Measurements from ENCODE around the gene THSD7A.

THSD7A gene

DNA sequence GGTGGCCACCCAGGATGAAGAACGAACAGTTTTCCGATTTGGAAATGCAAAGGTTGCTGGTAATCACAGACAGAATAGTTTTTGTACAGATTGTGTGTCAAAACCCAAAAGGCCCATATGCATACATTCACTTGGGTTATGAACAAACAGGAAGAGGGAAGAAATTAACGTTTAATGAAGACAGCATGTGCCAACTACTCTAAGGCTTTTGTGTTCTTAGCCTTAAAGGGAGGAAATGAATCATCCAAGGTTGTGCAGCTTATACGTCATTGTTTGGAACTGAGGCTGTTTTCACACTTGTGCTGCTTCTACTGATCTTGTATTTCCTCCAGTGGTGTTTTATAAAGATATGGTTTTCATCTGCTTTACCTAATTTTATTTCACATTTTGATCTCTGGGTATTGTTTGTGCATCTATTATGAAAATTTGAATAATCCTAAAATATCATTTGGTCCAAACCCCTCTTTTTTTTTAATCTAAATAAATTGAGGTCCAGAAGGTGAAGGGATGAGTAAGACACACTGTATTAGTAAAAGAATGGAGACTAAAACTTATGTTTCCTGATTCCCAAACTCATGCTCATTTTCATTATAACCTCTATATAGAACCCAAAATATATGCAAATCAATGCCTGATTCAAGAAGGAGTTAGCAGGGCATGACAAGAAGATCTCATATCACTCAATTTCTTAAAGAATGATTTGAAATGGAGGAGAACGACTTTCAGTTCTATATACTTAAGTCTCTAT lies 373.1 kb downstream of the THSD7A start:
- DNase-seq (ENCODE audit: low read depth) = peak; percentile 97

DNA sequence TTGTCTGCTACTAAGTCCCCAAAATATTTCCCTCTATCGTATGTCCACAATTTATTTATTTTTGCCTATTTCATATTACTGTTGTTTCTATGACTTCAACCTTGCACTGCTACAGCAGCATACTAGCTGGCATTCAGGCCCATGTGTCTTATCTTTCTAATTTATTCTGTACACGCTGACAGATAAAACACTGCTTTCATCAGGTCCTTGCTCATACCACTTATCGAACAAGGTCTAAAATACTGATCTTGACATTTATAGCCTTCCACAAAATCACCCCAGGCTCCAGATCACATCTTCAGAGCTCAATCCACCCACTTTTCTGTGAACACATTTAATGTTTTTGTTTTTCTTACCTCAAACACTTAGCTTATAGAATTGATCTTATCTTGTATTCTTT lies 374.6 kb downstream of the THSD7A start:
- DNase-seq (ENCODE audit: low read depth) = no peak

DNA sequence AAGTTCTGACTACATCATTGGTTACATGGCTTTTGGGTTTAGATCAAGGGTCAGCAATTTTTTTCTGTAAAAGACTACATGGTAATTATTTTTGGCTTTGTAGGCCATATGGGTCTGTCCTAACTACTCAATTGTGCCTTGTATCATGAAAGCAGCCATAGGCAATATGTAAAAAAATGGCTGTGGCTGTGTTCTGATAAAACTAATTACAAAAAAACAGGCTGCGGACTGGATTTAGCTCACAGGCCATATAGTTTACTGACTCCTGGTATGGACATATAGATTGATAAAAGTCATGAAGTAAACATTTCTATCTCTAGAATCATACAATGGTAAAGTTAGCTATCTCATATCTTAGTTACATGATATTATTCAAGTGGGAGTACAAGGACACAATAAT lies 375.4 kb downstream of the THSD7A start:
- no peak for DNase-seq (ENCODE audit: low read depth)

DNA sequence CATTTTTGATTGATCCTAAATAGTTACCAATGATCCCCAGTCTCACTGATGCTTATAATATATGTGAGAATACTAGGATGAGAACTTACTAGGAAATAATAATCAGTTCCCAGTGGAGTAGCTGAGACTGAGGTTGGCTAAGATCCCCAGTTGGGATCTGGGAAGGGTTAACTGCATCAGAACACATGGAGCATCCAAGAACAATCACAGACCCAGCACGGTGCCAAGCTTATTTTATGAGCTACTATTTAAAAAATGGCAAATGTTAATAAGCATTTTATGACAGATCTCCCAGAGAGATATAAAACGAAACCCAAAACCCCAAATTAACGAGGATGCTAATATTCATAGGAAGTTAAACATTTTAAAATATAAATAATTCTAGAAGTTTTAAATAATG lies 379.5 kb downstream of the THSD7A start:
- DNase-seq (ENCODE audit: low read depth) = no peak

DNA sequence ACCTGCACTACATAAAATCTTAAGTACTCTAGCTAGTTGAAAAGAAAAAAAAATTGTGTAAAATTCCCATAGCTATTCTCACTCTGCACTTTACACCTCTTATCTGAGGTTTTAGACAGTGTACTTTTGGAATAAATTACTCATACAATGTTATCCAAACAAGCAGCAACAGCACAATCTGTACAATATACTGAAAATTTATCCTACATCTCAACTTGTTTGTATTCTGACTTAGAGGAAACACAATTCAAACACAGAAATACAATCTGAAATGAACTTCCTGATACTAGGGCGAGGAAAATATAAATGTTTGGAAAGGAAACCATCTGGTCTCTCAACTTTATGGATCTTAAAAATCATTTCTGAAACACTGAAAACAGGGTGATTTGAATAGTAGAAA lies 381.7 kb downstream of the THSD7A start:
- DNase-seq (ENCODE audit: low read depth) = peak; percentile 54

DNA sequence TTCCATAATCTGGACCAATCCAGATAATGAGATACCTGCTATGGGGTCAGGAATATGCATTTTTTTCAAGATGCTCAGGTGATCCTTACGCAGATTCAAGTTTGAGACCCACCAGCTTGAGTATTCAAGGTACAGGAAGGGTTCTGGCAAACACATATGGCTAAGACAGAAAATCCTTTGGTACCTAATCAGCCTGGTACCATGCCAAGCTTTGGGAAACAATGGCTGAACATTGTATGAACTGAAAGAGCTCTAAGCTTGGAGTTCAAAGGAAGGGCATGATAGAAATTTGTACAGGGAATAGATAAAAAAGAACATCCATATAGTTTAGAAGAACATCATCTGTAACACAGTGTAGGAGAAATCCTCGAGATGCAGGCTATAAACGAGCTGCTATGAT lies 382.7 kb downstream of the THSD7A start:
- DNase-seq (ENCODE audit: low read depth) = no peak

DNA sequence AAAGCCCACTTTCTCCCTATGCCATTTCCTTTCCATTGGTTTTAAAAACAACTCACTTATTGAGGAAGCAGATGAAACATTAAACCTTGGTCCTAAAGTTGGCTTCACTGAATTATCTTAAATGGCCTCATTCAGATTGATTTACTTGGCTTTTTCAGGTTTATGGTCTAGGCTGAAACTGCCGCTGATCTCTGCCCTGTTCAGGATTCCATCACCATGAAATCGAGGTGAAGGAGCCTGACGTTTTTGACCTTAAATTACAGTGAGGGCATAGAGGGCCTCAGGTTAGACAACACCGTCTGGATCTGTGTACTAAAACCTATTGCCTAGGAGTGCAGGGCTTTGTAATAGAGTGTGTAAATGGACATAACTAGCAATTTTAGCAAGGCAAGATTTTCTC lies 383.7 kb downstream of the THSD7A start:
- DNase-seq (ENCODE audit: low read depth) = no peak

DNA sequence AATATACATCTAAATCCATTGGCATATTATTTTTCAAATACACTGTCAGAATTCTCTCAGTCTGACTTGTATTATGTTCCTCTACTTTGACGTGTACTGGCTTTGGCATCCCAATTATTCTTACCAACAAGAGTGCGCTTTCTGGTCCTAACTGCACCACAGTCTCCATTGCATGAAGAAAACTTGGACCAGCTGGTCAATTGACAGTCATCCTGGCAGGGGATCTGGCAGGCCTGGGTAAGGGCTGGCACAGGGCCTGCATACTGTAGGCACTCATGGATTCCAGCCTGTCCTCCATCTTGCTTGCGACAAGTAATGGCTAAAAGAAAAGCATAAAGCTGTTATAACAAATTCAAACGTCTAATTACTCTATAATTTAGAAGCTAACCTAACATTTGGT lies 384.9 kb downstream of the THSD7A start:
- no peak for DNase-seq (ENCODE audit: low read depth)

DNA sequence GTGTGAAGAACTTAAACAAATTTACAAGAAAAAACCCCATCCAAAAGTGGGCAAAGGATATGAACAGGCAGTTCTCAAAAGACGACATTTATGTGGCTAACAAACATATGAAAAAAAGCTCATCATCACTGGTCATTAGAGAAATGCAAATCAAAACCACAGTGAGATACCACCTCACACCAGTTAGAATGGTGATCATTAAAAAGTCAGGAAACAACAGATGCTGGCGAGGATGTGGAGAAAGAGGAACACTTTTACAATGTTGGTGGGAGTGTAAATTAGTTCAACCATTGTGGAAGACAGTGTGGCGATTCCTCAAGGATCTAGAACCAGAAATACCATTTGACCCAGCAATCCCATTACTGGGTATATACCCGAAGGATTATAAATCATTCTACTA lies 388.1 kb downstream of the THSD7A start:
- peak; percentile 21 for DNase-seq (ENCODE audit: low read depth)

DNA sequence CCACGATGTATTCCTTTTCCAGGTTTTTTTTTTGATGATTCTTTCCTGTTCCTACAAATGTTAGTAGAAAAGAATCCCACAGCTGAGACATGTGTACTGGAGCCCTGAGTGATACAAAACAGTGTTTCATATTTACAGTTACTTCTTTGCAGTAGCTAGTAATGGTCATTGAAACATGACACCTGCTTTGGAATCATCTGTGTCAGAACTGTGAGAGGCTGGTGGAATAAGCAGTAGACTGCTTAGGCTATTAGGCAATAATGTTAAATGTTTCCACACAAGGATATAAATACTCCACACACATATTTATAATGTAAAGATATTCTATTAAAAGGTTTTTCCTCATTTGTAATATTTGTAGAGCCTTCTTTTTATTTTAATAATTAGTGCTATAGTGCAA lies 394.0 kb downstream of the THSD7A start:
- DNase-seq (ENCODE audit: low read depth) = peak; percentile 94

DNA sequence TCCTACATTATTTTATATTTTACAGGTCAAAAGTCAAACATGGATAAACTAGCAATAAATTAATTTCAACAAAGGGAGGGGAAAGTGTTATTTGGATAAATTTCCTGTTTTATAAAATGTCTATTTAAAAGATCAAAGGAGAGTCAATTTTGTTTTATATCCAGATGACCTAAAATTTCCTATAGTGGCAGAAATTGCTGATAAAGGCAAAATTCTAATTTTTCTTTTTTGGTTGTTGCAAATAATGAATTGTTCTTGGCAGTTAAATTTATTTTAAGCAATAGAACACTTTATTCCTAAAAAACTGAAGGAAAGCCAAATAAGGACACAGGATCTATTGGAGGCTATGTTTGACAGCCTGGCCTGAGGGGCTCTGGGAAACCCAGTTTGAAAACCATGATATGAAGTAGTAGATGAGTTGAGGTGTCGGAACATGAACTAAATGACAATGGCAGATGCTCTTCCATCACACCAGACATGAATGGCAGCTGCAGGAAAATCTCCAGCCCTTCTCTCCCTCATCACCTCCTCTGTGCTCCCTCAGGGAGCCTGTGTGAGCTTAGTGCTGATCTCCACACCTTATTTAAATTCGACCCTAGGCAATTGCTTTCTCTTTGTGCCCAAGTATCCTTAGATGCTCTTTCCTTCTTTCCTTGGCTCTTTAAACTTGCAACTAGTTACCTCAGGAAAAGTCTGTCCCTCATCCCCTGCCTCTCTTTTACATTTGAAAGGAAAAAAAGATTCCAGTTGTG lies 395.0 kb downstream of the THSD7A start:
- no peak for DNase-seq (ENCODE audit: low read depth)

DNA sequence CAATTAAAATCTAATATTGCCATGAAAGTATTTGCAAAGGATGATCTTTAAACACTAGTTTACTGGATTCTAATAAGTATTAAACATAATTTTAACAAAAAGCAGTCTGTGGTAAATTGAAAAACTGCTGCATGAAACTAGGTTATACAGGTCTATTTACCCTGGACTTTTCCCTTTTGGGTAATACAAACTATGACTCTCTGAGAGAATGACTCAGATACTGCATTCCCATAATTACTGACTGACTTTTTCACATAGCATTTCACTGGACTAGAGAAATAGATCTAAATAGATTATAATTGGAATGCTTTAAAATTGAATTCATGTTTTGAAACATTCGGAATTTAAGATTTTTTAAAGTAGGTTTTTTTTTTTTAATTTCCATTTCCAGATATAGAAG lies 395.7 kb downstream of the THSD7A start:
- peak; percentile 78 for DNase-seq (ENCODE audit: low read depth)

DNA sequence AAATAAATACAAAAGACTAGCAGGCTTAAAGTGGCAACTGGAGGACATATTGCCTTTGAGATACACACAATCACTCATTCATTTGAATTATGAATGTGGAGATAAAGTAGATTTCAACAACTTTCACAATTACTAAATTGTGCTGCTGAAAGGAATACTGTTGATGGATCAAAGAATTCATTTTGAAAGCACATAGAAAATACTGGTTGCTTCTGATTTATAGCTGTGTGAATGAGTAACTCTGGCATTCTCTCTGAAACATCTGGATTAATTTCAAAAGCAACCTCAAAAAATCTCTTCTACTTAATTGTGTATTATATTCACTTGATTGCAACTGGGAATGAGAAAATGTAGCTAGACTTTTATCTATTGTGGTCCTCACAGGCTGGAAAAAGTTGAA lies 397.6 kb downstream of the THSD7A start:
- DNase-seq (ENCODE audit: low read depth) = no peak

DNA sequence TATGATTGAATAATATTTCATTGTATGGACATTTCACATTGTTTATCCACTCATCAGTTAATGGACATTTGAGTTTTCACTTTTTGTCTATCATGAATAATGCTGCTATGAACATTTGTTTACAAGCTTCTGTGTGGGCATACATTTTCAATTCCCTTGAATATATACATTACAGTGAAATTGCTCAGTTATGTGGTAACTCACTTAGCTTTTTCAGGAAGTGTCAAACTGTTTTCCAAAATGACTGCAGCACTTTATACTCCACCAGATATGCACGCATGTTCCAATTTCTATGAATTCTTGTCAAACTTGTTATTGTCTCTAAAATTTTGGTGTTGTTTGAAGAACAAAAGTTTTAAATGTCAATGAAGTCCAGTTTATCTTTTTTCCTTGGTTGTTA lies 401.2 kb downstream of the THSD7A start:
- DNase-seq (ENCODE audit: low read depth) = no peak

DNA sequence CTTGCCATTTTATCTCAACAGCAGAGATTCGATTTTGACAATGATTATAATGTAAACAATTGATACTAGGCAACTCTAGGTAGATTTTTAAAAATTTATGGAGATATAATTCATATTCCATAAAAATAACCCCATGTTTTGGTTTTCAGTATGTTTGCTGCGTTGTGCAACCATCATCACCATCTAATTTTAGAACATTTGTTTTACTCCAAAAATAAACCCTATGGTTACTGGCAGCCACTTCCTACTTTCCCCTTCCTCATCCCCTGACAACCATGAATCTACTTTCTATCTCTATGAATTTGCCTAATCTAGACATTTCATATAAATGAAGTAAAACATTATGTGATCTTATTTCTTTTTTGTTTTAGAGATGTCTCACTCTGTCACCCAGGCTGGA lies 401.9 kb downstream of the THSD7A start:
- no peak for DNase-seq (ENCODE audit: low read depth)

DNA sequence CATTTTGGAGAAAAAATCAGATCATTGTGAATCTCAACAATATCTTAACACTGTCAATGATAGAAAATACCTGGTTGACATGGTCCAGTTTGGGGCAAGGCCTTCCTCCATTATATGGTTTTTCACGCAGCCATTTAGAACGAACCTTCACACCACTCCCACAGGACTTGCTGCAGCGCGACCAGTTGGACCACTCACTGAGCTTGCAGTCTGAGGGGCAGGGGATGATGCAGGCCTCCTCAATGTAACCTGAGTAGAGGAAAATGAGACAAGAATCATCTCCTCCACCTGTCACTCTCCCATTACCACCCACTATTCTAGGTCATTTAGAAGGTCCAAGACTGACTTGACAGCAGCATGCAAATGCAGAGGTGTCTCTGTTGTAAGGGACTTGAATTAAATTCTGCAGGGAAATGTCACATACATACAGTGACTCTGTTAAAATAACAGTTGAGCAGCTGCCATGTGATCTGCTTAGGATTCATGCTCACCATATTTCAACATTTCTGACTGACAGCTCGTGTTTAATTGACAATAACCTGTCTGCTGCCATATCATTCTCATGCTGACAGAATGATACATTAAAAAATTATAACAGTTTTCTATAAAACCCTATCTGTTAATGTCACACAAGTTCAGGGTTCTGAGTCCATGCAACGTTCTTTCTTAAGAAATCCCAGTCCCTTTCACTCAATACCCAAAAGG lies 403.0 kb downstream of the THSD7A start:
- no peak for DNase-seq (ENCODE audit: low read depth)

DNA sequence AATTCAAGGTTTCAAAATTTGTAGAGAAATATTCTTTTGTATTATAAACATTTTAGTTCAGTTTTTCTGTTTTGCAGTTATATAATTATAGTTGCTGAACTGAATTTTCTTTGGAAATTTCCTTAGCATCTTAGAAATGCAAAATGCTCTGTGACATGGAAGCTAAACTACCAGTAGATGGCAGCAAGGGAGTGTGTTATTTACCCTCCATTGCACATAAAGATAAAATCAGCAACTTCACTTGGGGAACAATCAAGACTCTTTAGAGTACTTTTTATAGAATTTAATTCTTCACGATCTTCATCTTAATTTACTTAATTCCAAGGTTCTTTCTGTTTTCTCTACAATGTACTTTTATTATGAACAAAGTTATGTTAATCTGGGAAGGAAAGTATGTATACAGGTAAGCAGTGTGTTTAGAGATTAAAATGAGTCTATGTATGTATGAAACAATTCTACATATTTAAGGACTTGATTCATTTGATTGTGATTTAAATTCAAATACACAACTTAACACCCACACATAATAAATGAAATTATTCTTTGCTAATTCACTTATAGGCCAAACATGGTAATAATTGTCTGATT lies 404.2 kb downstream of the THSD7A start:
- DNase-seq (ENCODE audit: low read depth) = peak; percentile 77

DNA sequence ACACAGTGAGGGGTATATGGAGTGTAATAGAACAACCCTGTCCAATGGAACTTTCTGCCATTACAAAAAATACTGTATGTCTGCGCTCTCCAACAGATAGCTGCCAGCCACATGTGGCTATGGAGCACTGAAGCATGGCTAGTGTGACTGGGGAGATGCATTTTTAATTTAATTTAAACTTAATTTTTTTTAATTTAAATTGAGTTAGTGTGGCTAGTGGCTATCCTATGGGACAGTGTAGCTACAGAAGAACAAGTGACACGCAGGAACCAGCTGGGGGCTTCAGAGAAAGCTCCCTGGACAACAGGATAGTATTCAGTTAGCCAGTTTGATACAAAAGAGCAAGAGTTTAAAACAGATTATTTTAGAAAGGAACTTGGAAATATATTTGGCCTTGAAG lies 408.0 kb downstream of the THSD7A start:
- no peak for DNase-seq (ENCODE audit: low read depth)

DNA sequence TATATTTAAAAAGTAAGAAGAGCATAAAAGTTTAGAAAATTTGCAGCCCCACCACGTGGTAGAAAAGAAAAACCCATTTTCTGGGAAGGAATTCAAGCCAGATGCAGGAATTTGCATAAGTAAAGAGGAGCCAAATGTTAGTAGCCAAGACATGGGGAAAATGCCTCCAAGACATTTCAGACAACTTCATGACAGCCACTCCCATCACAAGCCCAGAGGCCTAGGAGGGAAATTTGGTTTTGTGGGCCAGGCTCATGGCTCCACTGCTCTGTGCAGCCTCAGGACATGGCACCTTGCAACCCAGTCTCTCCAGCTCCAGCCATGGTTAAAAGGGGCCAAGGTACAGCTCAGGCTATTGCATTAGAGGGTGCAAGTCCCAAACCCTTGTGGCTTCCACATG lies 411.9 kb downstream of the THSD7A start:
- DNase-seq (ENCODE audit: low read depth) = no peak

DNA sequence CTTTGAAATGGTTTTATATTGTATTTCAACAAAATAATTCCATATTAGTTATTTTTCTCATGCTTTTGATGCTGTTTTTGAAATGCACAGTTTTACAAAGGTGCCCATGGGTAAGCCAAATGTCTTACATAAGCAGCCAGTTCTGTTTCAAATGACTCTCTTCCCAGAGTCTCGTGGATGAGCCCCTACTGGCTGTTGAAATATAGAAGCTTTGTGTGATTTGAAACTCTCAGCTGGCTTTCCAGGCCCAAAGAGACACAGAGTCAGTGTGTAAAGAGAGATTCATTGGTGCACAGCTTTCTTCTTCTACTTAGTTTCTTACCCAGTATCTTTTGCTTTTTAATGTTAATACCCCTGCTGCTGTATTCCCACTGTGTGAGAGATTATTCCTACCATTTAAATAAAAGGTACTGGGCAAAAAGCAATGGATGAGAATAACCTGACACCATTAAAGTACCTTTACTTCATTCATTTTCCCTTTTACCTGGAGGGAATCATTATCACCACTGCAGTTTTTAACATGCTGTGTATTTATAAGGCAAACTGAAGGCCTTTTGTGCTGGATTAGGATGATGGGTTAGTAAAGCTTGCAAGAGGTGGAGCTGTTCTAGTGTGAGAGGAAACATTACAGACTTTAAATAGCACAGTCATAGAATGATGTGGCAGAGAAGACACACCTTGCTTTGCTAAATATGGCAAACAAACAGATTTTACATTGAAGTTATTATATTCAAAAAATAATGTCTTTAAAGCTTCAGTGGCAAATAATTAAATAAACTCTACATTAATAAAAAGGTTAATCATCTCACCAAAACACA lies 415.1 kb downstream of the THSD7A start:
- DNase-seq (ENCODE audit: low read depth) = no peak

DNA sequence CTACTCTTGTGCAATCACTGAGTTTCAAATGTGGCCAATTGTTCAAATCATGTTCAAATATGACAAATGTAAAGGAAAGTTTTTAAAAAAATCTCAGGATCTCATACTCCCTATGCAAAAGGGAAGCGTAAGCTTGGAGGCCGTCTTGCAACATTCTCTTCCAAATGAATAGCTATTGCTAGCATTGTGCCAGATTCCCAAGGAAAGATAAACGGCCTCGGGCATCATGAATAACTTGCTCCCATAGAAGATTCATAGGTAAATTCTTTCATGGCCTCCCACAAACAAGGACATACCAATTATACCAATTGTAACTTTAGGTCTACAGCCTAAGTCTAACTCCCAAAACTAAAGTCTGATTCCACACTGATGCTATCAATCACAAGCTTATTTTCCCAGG lies 416.9 kb downstream of the THSD7A start:
- no peak for DNase-seq (ENCODE audit: low read depth)

DNA sequence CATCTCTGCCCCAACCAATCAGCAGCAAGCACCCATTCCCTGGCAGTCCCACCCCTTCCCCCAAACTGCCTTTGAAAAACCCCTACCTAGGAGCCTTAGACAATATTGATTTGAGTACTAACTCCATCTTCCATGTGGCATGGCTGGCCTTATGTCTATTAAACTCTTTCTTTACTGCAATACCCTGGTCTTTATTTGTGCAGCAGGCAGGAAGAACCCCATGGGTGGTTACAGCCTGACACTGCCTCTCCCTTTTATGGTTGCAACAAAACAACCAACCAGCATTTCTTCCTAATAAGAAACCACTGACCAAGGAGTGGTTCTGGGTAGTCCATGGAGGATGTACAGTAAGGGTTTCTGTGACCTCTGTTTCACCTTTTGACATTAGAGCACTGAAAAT lies 418.1 kb downstream of the THSD7A start:
- DNase-seq (ENCODE audit: low read depth) = no peak
